HCT116 (cell line): Measurements from ENCODE around the gene ATG9A. TPM values are rescaled to one million over a fixed set of nuclear protein-coding genes. Genes with fewer than 3 reads are reported as not detected.

Experiments
- ATAC-seq: fragments of 200-7000 bp; cut with Tn5 transposase; 2 replicates; pipeline ENCODE4 v1.9.1; 2020; ENCODE audit warnings: mild to moderate bottlenecking, moderate library complexity
- BruUV-seq: library from RNA; stranded (reverse); fragments of 400-500 nt; replicated peaks from 2 replicates; lab custom pipeline; 2021; lab: Mats Ljungman, UMichigan
- CTCF ChIA-PET: fragments of 300-600 bp; sonication (Branson Sonifier 250); formaldehyde crosslinking; loops from one replicate; lab custom pipeline; 2021; ENCODE audit warnings: antibody characterized with exemption; lab: Charles Lee
- POLR2A ChIA-PET: fragments of 300-600, 350-600 bp; sonication (Branson Sonifier 250); formaldehyde crosslinking; loops from one replicate; lab custom pipeline; 2021; ENCODE audit warnings: antibody characterized with exemption; lab: Charles Lee
- RAD21 ChIA-PET, 2 experiments: fragments of 300-600 bp; sonication (Branson Sonifier 250); formaldehyde crosslinking; loops; one replicate each; lab custom pipeline; 2023; ENCODE audit warnings: low total read pairs in 2 of 2; ENCODE audit not compliant: uncharacterized antibody in 2 of 2, unreplicated experiment in 2 of 2, low non-redundant PET in 1 of 2; lab: Charles Lee
- DNase-seq: peaks from one replicate; pipeline ENCODE4 v3.0.0-alpha.2; 2010; ENCODE audit warnings: low read depth, low spot score
- H2AFZ ChIP-seq: fragments of 200-600 bp; shearing (Covaris generic), sonication (generic); 2 replicates; pipeline ENCODE4 v1.6.1; 2017; ENCODE audit warnings: low read depth, mixed run types, mixed read lengths, antibody characterized with exemption, low read length; ENCODE audit not compliant: poor library complexity, severe bottlenecking
- H3K27ac ChIP-seq: 2 replicates; pipeline ENCODE4 v1.5.1; 2012; ENCODE audit warnings: low read depth, low read length
- H3K27me3 ChIP-seq: fragments of 200-600 bp; sonication (generic); 2 replicates; pipeline ENCODE4 v1.6.1; 2016; ENCODE audit warnings: mixed run types, low read length, mixed read lengths; ENCODE audit not compliant: insufficient read depth
- H3K36me3 ChIP-seq, 2 experiments: fragments of 200-500 bp in 1 of 2; fragments of 200-600 bp in 1 of 2; sonication (Bioruptor generic) in 1 of 2; sonication (generic) in 1 of 2; 2 replicates each; pipeline versions ENCODE4 v1.5.1 to v1.6.1; 2014 to 2016; ENCODE audit warnings: low read length in 2 of 2, inconsistent platforms in 1 of 2, mixed read lengths in 1 of 2, mixed run types in 1 of 2; ENCODE audit not compliant: insufficient read depth in 2 of 2, control insufficient read depth in 1 of 2
- H3K4me1 ChIP-seq, 2 experiments: fragments of 200-600 bp in 1 of 2; sonication (generic) in 1 of 2; 2 replicates each; pipeline versions ENCODE4 v1.5.1 to v1.6.1; 2012 to 2017; ENCODE audit warnings: low read length in 2 of 2, inconsistent platforms in 1 of 2, mild to moderate bottlenecking in 1 of 2, mixed read lengths in 1 of 2, mixed run types in 1 of 2, moderate library complexity in 1 of 2; ENCODE audit not compliant: insufficient read depth in 2 of 2, control insufficient read depth in 1 of 2
- H3K4me2 ChIP-seq: fragments of 200-600 bp; sonication (generic); 2 replicates; pipeline ENCODE4 v1.6.1; 2017; ENCODE audit warnings: mixed run types, low read length, mixed read lengths
- H3K4me3 ChIP-seq, 2 experiments: fragments of 200-600 bp in 1 of 2; sonication (generic) in 1 of 2; replicated peaks in 1 of 2; 2 replicates each; pipeline ENCODE4 v1.5.1; 2011 to 2016; ENCODE audit warnings: low read length in 2 of 2, control low read depth in 1 of 2, low read depth in 1 of 2, mild to moderate bottlenecking in 1 of 2, mixed read lengths in 1 of 2, mixed run types in 1 of 2
- H3K79me2 ChIP-seq: fragments of 200-600 bp; sonication (generic); 2 replicates; pipeline ENCODE4 v1.6.1; 2017; ENCODE audit warnings: mild to moderate bottlenecking, mixed run types, low read length, moderate library complexity, mixed read lengths; ENCODE audit not compliant: insufficient read depth
- H3K9ac ChIP-seq: fragments of 200-600 bp; sonication (generic); 2 replicates; pipeline ENCODE4 v1.6.1; 2016; ENCODE audit warnings: low read length, mixed read lengths
- H3K9me2 ChIP-seq: fragments of 200-600 bp; sonication (generic), shearing (Covaris generic); 2 replicates; pipeline ENCODE4 v1.6.1; 2017; ENCODE audit warnings: mixed run types, mild to moderate bottlenecking, moderate library complexity; ENCODE audit not compliant: insufficient read depth
- H3K9me3 ChIP-seq, 2 experiments: fragments of 200-500 bp in 1 of 2; fragments of 200-600 bp in 1 of 2; sonication (Bioruptor generic) in 1 of 2; sonication (generic) in 1 of 2; 2 replicates each; pipeline ENCODE4 v1.6.1; 2014 to 2017; ENCODE audit warnings: low read length in 2 of 2, mixed read lengths in 2 of 2, inconsistent platforms in 1 of 2, low read depth in 1 of 2, mild to moderate bottlenecking in 1 of 2, mixed run types in 1 of 2, moderate library complexity in 1 of 2; ENCODE audit not compliant: control insufficient read depth in 1 of 2, insufficient read depth in 1 of 2
- H4K20me1 ChIP-seq: fragments of 200-600 bp; sonication (generic), shearing (Covaris generic); 2 replicates; pipeline ENCODE4 v1.6.1; 2017; ENCODE audit warnings: mixed run types, mild to moderate bottlenecking, moderate library complexity; ENCODE audit not compliant: insufficient read depth
- EZH2phosphoT487 ChIP-seq: fragments of 200-600 bp; IDR thresholded peaks from 2 replicates; pipeline ENCODE4 v1.6.1; 2018; ENCODE audit warnings: antibody characterized with exemption, borderline replicate concordance
- JUND ChIP-seq: IDR thresholded peaks from 2 replicates; pipeline ENCODE4 v1.6.1; 2012
- POLR2A ChIP-seq: IDR thresholded peaks from 2 replicates; pipeline ENCODE4 v1.7.0; 2011; ENCODE audit warnings: borderline replicate concordance; ENCODE audit not compliant: insufficient read depth, insufficient read length; ENCODE audit errors: extremely low read depth
- POLR2AphosphoS5 ChIP-seq: IDR thresholded peaks from 2 replicates; pipeline ENCODE4 v1.6.1; 2011; ENCODE audit warnings: mild to moderate bottlenecking, low read depth, low read length, moderate library complexity
- SP1 ChIP-seq: IDR thresholded peaks from 2 replicates; pipeline ENCODE4 v1.6.1; 2012; ENCODE audit warnings: low read depth
- TCF7L2 ChIP-seq: IDR thresholded peaks from 2 replicates; pipeline ENCODE4 v1.7.0; 2011; ENCODE audit warnings: borderline replicate concordance, inconsistent platforms; ENCODE audit not compliant: insufficient read depth, insufficient read length; ENCODE audit errors: extremely low read depth
- ZFX ChIP-seq: fragments of 450-650 bp; IDR thresholded peaks from 2 replicates; pipeline ENCODE4 v1.6.1; 2017
- intact Hi-C: fragments of 100-400 bp; cut with micrococcal nuclease; formaldehyde crosslinking; loops from 2 replicates; pipeline ENCODE4 v1.10.0; 2022
- total RNA-seq: library from RNA; stranded (reverse); gene quantifications from one replicate; pipeline ENCODE4 v1.2.1, GENCODE V29; 2021; ENCODE audit not compliant: unreplicated experiment
- TF ChIP-seq, protein P1 (sequence below): IDR thresholded peaks from 2 replicates; pipeline ENCODE4 v1.6.1; 2012

Gene ATG9A
- total RNA-seq, 1 experiment from 2014 or later = 51.8 TPM

- Histone ChIP-seq H3K79me2 (no peaks in the 10 kb centered on the region), H3K27ac (peak overlapping the region; percentile 68), H3K9me3 (peaks cover 0 to 9% of the 10 kb centered on the region in 2 experiments; a peak in 2 of 4 replicates), H2AFZ (no peak overlapping the region), H3K9ac (peak overlapping the region; percentile 77), H3K27me3 (no peaks in the 10 kb centered on the region), H3K4me1 (peaks cover 11 to 17% of the 10 kb centered on the region in 2 experiments), H3K36me3 (peaks cover 10 to 13% of the 10 kb centered on the region in 2 experiments; a peak in 3 of 4 replicates), H3K4me3 (peak overlapping the region; percentile 67), H3K4me2 (peak overlapping the region; percentile 94), H3K9me2 (no peaks in the 10 kb centered on the region), H4K20me1 (no peaks in the 10 kb centered on the region)
- peak; percentile 5 for ATAC-seq
- BruUV-seq = TSS peak; percentile 83
- ChIA-PET CTCF (interaction anchor here (1.1 to 1.7 kb wide), 2 partner anchors 11 to 15 kb away, joined by 4 to 5 read pairs; partner anchors contain the start of gene ABCB6), POLR2A (interaction anchor here (0.8 to 2.2 kb wide), 4 partner anchors 10 to 42 kb away, joined by 4 to 18 read pairs (median 8); partner anchors contain the start of genes ANKZF1 and ATG9A), RAD21 (interaction anchor here in 1 of 2 experiments (0.6 kb wide), 1 partner anchor 8 kb away, joined by 9 read pairs; no protein-coding TSS in a partner anchor)
- intact Hi-C loops = loop anchor here (2.0 kb wide), 1 partner anchor 31 kb away; the partner anchor contains the start of gene CNPPD1
- no peak for DNase-seq
- TF ChIP-seq ZFX (no peak), SP1 (no peak), POLR2A (no peak), EZH2phosphoT487 (no peak), POLR2AphosphoS5 (no peak), TCF7L2 (no peak), JUND (no peak)
- TF ChIP-seq, protein P1, sequence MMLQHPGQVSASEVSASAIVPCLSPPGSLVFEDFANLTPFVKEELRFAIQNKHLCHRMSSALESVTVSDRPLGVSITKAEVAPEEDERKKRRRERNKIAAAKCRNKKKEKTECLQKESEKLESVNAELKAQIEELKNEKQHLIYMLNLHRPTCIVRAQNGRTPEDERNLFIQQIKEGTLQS = no peak
- TF ChIP-seq, all 23 proteins: peak for 0
Measured at GRCh38 chr2:219207134-219207883, 22.1 kb downstream of the ATG9A start.
